ENCODE measurements around the gene CCDC144A. TPM values are rescaled to one million over a fixed set of nuclear protein-coding genes. Genes with fewer than 3 reads are reported as not detected.
"Not testable (repeated sequence)": the region's sequence is repeated elsewhere in the genome, so short reads cannot be mapped to it uniquely, and the experiment has no call there.

Gene CCDC144A, protein sequence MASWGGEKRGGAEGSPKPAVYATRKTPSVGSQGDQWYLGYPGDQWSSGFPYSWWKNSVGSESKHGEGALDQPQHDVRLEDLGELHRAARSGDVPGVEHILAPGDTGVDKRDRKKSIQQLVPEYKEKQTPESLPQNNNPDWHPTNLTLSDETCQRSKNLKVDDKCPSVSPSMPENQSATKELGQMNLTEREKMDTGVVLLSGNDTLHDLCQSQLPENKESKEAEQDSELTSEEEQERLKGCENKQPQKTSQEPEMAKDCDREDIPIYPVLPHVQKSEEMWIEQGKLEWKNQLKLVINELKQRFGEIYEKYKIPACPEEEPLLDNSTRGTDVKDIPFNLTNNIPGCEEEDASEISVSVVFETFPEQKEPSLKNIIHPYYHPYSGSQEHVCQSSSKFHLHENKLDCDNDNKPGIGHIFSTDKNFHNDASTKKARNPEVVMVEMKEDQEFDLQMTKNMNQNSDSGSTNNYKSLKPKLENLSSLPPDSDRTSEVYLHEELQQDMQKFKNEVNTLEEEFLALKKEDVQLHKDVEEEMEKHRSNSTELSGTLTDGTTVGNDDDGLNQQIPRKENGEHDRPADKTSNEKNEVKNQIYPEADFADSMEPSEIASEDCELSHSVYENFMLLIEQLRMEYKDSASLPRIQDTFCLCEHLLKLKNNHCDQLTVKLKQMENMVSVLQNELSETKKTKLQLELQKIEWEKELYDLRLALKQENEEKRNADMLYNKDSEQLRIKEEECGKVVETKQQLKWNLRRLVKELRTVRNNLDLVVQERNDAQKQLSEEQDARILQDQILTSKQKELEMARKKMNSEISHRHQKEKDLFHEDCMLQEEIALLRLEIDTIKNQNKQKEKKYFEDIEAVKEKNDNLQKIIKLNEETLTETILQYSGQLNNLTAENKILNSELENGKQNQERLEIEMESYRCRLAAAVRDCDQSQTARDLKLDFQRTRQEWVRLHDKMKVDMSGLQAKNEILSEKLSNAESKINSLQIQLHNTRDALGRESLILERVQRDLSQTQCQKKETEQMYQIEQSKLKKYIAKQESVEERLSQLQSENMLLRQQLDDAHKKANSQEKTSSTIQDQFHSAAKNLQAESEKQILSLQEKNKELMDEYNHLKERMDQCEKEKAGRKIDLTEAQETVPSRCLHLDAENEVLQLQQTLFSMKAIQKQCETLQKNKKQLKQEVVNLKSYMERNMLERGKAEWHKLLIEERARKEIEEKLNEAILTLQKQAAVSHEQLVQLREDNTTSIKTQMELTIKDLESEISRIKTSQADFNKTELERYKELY (N-terminal part only)
- 10 to 100 TPM in 1 of 4 donors, 1 to 10 TPM in 2, under 1 TPM in 1; 0.67 to 14.4 (median 5.7) TPM for total RNA-seq

DNA sequence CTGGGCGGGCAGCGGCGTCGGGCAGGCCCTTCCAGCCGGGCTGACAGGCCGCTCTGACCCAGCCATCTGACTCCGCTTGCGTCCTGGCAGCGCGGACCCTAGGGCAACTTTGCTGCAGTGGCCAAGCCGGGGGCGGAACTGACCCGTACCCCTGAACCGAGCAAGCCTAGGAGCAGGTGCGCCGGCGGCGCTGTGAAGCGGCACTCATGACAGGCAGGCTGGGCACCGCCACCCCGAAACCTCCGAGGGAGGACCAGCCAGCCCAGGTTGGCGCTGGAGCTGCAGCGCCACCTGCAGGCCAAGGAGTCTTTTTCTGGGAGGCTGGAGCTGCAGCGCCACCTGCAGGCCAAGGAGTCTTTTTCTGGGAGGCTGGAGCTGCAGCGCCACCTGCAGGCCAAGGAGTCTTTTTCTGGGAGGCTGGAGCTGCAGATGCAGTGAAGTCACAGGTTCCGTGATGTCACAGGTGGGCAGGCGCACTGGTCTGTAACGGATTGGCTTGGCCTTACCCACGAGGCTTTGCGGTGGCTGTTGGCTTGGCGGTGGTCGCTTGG lies at the start of gene CCDC144A:
CCDC144A (plus strand) TSS at position 511 of the 551 bp plus-strand sequence. CDS start 160 bp downstream, outside the sequence.
- H3K4me1 ChIP-seq, H3K27me3 ChIP-seq, H3K36me3 ChIP-seq, H3K9me3 ChIP-seq, ATAC-seq: not testable (repeated sequence)
- peak within 1 kb of the TSS in 2 of 4 donors; percentile 32 to 45 for H3K27ac ChIP-seq
- peak within 1 kb of the TSS in 1 of 2 donors; percentile 49 for H3K4me3 ChIP-seq
- 27% methylated on average over 5 of the region's 33 CpGs; no CpG with 5 or more reads in 1 of the 2 donors for WGBS, 2 donors (ENCODE audit: low coverage in 1 of 2)
- TF ChIP-seq, protein P1, sequence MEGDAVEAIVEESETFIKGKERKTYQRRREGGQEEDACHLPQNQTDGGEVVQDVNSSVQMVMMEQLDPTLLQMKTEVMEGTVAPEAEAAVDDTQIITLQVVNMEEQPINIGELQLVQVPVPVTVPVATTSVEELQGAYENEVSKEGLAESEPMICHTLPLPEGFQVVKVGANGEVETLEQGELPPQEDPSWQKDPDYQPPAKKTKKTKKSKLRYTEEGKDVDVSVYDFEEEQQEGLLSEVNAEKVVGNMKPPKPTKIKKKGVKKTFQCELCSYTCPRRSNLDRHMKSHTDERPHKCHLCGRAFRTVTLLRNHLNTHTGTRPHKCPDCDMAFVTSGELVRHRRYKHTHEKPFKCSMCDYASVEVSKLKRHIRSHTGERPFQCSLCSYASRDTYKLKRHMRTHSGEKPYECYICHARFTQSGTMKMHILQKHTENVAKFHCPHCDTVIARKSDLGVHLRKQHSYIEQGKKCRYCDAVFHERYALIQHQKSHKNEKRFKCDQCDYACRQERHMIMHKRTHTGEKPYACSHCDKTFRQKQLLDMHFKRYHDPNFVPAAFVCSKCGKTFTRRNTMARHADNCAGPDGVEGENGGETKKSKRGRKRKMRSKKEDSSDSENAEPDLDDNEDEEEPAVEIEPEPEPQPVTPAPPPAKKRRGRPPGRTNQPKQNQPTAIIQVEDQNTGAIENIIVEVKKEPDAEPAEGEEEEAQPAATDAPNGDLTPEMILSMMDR (IDR thresholded peaks at IDR 0.05) = peak; percentile 9 to 90 (median 58)

DNA sequence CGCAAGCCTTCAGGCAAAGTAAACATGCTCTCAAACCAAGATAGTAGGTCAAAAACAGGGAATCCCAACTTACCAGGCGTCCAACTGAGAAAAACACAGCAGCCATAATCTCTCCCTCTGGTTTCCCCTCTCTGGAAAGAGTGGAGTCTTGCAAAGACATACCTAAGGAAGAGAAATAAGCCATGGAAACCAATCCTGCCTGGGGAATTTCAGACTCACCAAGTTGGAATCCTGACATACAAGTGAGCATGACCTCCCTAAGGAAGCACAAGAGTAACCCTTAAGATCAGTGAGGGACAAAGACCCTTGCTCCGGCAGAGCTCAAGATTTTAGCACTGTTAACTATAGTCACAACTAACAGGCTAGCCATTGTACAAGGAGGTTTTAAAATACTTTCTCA lies 40.5 kb upstream of the CCDC144A start:
- H3K4me3 ChIP-seq = no peak overlapping the region

DNA sequence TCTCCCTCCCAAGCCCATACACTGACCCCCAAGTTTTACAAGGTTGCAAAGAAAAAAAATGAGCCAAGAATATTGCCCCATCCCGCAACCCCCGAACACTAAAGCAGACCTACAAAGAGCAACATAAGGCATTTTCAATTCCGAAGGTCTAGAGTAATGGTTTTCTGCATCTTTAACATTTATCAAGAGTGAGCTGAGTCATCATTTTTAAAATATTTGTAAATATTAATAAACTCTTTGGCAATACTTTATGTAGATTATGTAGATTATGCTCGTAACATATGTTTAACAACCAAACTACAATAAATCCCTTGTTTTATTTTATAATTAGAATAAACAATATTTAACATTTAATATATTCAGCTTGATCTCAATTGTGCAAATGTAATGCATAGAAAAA lies 37.8 kb upstream of the CCDC144A start:
- H3K4me1 ChIP-seq = peaks cover 0 to 19% (median 4%) of the 10 kb centered on the region in 3 donors
- TF ChIP-seq EP300 (IDR thresholded peaks at IDR 0.05) = no peak
- TF ChIP-seq, protein P1 (IDR thresholded peaks at IDR 0.05) = no peak
- TF ChIP-seq POLR2A (IDR thresholded peaks at IDR 0.05) = no peak
- no peak for TF ChIP-seq POLR2AphosphoS5 (IDR thresholded peaks at IDR 0.05)
- no peaks in the 10 kb centered on the region for H3K9me3 ChIP-seq
- peak overlapping the region in 3 of 4 donors; percentile 92 to 97 (median 92) for H3K27ac ChIP-seq
- 90 to 92% methylated on average over 4 of the region's 4 CpGs for WGBS, 2 donors (ENCODE audit: low coverage in 1 of 2)
- no peak for ATAC-seq
- no peak overlapping the region for H3K4me3 ChIP-seq
- H3K27me3 ChIP-seq = no peaks in the 10 kb centered on the region
- H3K36me3 ChIP-seq = peaks cover 0 to 6% of the 10 kb centered on the region in 2 donors

More for the DNA sequence above, 40.5 kb upstream of the CCDC144A start:
- no peaks in the 10 kb centered on the region for H3K9me3 ChIP-seq
- H3K27me3 ChIP-seq = no peaks in the 10 kb centered on the region
- H3K4me1 ChIP-seq = peaks cover 0 to 19% (median 4%) of the 10 kb centered on the region in 3 donors
- TF ChIP-seq, protein P1 (IDR thresholded peaks at IDR 0.05) = no peak
- no peak for TF ChIP-seq POLR2AphosphoS5 (IDR thresholded peaks at IDR 0.05)
- no peak for TF ChIP-seq POLR2A (IDR thresholded peaks at IDR 0.05)
- no peak for TF ChIP-seq EP300 (IDR thresholded peaks at IDR 0.05)
- peaks cover 0 to 16% of the 10 kb centered on the region in 2 donors for H3K36me3 ChIP-seq
- 97 to 100% methylated on average over 1 to 3 of the region's 3 CpGs for WGBS, 2 donors (ENCODE audit: low coverage in 1 of 2)
- H3K27ac ChIP-seq = no peak overlapping the region
- no peak for ATAC-seq

DNA sequence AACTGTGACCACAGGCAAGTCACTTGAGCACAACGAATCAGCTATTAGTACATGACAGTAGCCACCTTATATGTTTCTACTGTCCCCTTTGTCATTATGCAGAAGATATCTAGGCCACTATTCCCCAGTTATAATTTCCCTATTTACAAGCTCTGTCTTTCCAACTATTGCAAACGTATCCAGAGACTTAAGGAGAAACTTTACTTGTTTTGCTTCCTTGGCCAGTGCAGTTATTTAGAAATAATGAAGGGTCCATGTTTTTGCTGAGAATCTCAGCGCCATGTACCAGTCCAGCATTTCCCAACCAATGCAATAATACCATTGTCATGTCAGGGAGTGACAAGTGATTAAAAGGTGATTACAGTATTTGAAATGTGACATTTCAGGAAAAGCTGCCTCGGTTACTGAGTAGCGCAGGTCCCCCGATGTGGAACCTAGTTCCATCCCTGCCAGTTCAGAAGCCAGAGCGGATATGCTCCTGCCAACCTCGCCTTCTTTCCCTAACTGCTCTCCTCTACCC lies 37.1 kb upstream of the CCDC144A start:
- H3K4me1 ChIP-seq = peaks cover 0 to 19% (median 4%) of the 10 kb centered on the region in 3 donors
- peak overlapping the region; percentile 57 to 78 for H3K4me3 ChIP-seq
- no peaks in the 10 kb centered on the region for H3K27me3 ChIP-seq
- peak overlapping the region; percentile 91 to 97 (median 92) for H3K27ac ChIP-seq
- H3K9me3 ChIP-seq = no peaks in the 10 kb centered on the region
- H3K36me3 ChIP-seq = peaks cover 0 to 5% of the 10 kb centered on the region in 2 donors
- ATAC-seq = no peak
- TF ChIP-seq, protein P1 (IDR thresholded peaks at IDR 0.05) = no peak
- TF ChIP-seq EP300 (IDR thresholded peaks at IDR 0.05) (no peak), POLR2A (IDR thresholded peaks at IDR 0.05) (no peak), POLR2AphosphoS5 (IDR thresholded peaks at IDR 0.05) (no peak)
- WGBS, 2 donors (ENCODE audit: low coverage in 1 of 2) = 7 to 10% methylated on average over 5 to 6 of the region's 8 CpGs

Measured in gastroesophageal sphincter (tissue), 4 donors.